ENCODE measurements around the gene CCDC85C. TPM values are rescaled to one million over a fixed set of nuclear protein-coding genes. Genes with fewer than 3 reads are reported as not detected.

Gene CCDC85C
- total and polyA plus RNA-seq, 2 of the 4 experiments (the other 2 are of a cell fraction) = 16.0 to 19.0 TPM

GRCh38 chr14:99556134-99556791, 47.7 kb downstream of the CCDC85C start:
- Histone ChIP-seq H4K20me1 (ENCODE audit: insufficient read depth, low read length) (peaks cover 58% of the 10 kb centered on the region), H3K36me3 (ENCODE audit: control insufficient read depth, insufficient read depth, low read length) (no peaks in the 10 kb centered on the region), H4K91ac (ENCODE audit: insufficient read depth, low read depth, low read length) (no peak overlapping the region), H3K56ac (ENCODE audit: extremely low read depth, insufficient read depth, low read length) (no peak overlapping the region), H2AK9ac (replicated peaks; ENCODE audit: low read depth, low read length, poor library complexity) (no peak overlapping the region), H3K27ac (ENCODE audit: insufficient read depth, low read length) (no peak overlapping the region), H3K23ac (ENCODE audit: low read depth, low read length) (no peak overlapping the region), H2BK120ac (ENCODE audit: low read depth, low read length) (no peak overlapping the region), H2BK5ac (ENCODE audit: low read depth, low read length, poor library complexity, severe bottlenecking) (no peak overlapping the region), H2AFZ (replicated peaks; ENCODE audit: low read length, poor library complexity) (no peak overlapping the region), H3K14ac (replicated peaks; ENCODE audit: low read depth, low read length) (no peak overlapping the region), H3K18ac (ENCODE audit: low read depth, low read length) (no peak overlapping the region), H3K4me1 (ENCODE audit: control insufficient read depth, insufficient read depth, low read length) (peaks cover 3% of the 10 kb centered on the region; the same call in 1 of the 2 replicates), H3K27me3 (ENCODE audit: control insufficient read depth, insufficient read depth, low read length) (no peaks in the 10 kb centered on the region), H2BK20ac (ENCODE audit: low read depth, low read length) (no peak overlapping the region), H4K8ac (ENCODE audit: low read depth in 2 of 2, low read length in 2 of 2) (no peak overlapping the region), H3K9me1 (ENCODE audit: insufficient read depth, low read length) (peaks cover 6% of the 10 kb centered on the region), H3K9ac (ENCODE audit: low read depth, low read length) (no peak overlapping the region), H3K4me2 (ENCODE audit: low read depth, low read length) (no peak overlapping the region), H2BK15ac (ENCODE audit: low read depth, low read length) (no peak overlapping the region), H3K4ac (ENCODE audit: low read depth, low read length) (no peak overlapping the region), H3K79me1 (ENCODE audit: low read depth in 1 of 2, low read length in 2 of 2) (peaks cover 25 to 86% of the 10 kb centered on the region in 2 experiments), H4K5ac (ENCODE audit: low read depth, low read length) (no peak overlapping the region), H3K4me3 (ENCODE audit: insufficient read depth, low read depth, low read length) (no peak overlapping the region), H3K9me3 (ENCODE audit: control insufficient read depth, insufficient read depth, low read length) (no peaks in the 10 kb centered on the region), H2AK5ac (ENCODE audit: low read depth, low read length) (no peak overlapping the region)
- intact Hi-C loops (cut with micrococcal nuclease) = no loop called here
- 100% methylated on average over 3 of the region's 10 CpGs; no CpG with 5 or more reads in 1 of the 2 experiments for WGBS, 2 experiments (ENCODE audit: extremely low coverage in 2 of 2, insufficient read length in 1 of 2)
- ChIA-PET POLR2A (ENCODE audit: unreplicated experiment) (no interaction called here), CTCF (no interaction called here)
- in situ Hi-C loops (cut with MboI; ENCODE audit: low sequenced_read_pairs) = no loop called here
- dilution Hi-C loops (cut with HindIII; ENCODE audit: low sequenced_read_pairs, unreplicated experiment) = no loop called here
- DNase-seq (no peak), ATAC-seq (ENCODE audit: low read depth) (no peak)
- TF ChIP-seq MXI1 (IDR thresholded peaks at IDR 0.05; ENCODE audit: borderline replicate concordance, low read depth, low read length) (no peak), RAD21 (IDR thresholded peaks at IDR 0.05; ENCODE audit: low read length) (no peak), POLR2A (IDR thresholded peaks at IDR 0.05; ENCODE audit: low read depth, low read length) (no peak), NFE2L2 (IDR thresholded peaks at IDR 0.05; ENCODE audit: low read depth, low read length) (no peak), FOS (IDR thresholded peaks at IDR 0.05; ENCODE audit: low read depth, low read length) (no peak), SMC3 (IDR thresholded peaks at IDR 0.05; ENCODE audit: low read depth, low read length) (no peak), RCOR1 (IDR thresholded peaks at IDR 0.05; ENCODE audit: insufficient replicate concordance, low read length) (no peak), USF2 (IDR thresholded peaks at IDR 0.05; ENCODE audit: low read depth, low read length) (no peak), ELK1 (IDR thresholded peaks at IDR 0.05; ENCODE audit: borderline replicate concordance, low read depth, low read length) (no peak), MAFK (IDR thresholded peaks at IDR 0.05; ENCODE audit: low read depth, low read length) (no peak)
- no TSS peak for BruUV-seq (replicated peaks)
